SIG-M5 (cell line): Measurements from ENCODE around the gene RAI2.

ENCODE experiments used
- DNase-seq: peaks from one replicate; lab custom pipeline; 2025; lab: John Stamatoyannopoulos, UW

The RAI2 gene

GRCh38 chrX:17860811-17861488, at the start of gene RAI2:
TSS of gene RAI2 (minus strand) at chrX:17861298. CDS start at chrX:17802010, 59,288 bp downstream.
- no peak for DNase-seq

- no peak for DNase-seq
Observed at GRCh38 chrX:17888421-17888820, 27.3 kb upstream of the RAI2 start.

- no peak for DNase-seq
Observed at GRCh38 chrX:17882680-17883079, 21.6 kb upstream of the RAI2 start.

- no peak for DNase-seq
Observed at GRCh38 chrX:17878028-17878670, 17.1 kb upstream of the RAI2 start.

GRCh38 chrX:17876135-17876534, 15.0 kb upstream of the RAI2 start:
- DNase-seq, result no peak

- no peak for DNase-seq
Observed at GRCh38 chrX:17869580-17869979, 8.5 kb upstream of the RAI2 start.

- no peak for DNase-seq
Observed at GRCh38 chrX:17861489-17862011, 452 bp upstream of the RAI2 start.

- DNase-seq, result no peak
Observed at GRCh38 chrX:17860179-17860780, 818 bp downstream of the RAI2 start.

- no peak for DNase-seq
Observed at GRCh38 chrX:17859609-17860178, 1.4 kb downstream of the RAI2 start.

GRCh38 chrX:17854531-17854930, 6.6 kb downstream of the RAI2 start:
- DNase-seq, result no peak

GRCh38 chrX:17854069-17854468, 7.0 kb downstream of the RAI2 start:
- DNase-seq, result no peak

- DNase-seq, result no peak
Observed at GRCh38 chrX:17851874-17852273, 9.2 kb downstream of the RAI2 start.

- DNase-seq, result no peak
Observed at GRCh38 chrX:17848545-17849265, 12.4 kb downstream of the RAI2 start.

GRCh38 chrX:17846045-17846444, 15.1 kb downstream of the RAI2 start:
- DNase-seq, result no peak

GRCh38 chrX:17844236-17844635, 16.9 kb downstream of the RAI2 start:
- DNase-seq, result no peak

- no peak for DNase-seq
Observed at GRCh38 chrX:17842769-17843525, 18.2 kb downstream of the RAI2 start.

- no peak for DNase-seq
Observed at GRCh38 chrX:17839269-17839668, 21.8 kb downstream of the RAI2 start.

GRCh38 chrX:17836830-17837229, 24.3 kb downstream of the RAI2 start:
- no peak for DNase-seq

- DNase-seq, result no peak
Observed at GRCh38 chrX:17833954-17834353, 27.1 kb downstream of the RAI2 start.

GRCh38 chrX:17831255-17831654, 29.8 kb downstream of the RAI2 start:
- DNase-seq, result no peak

- DNase-seq, result no peak
Observed at GRCh38 chrX:17830211-17830610, 30.9 kb downstream of the RAI2 start.
